HEK293 (cell line): ENCODE results near the gene OR52R1.

Experiments
- CTCF ChIA-PET: fragments of 350-600 bp; formaldehyde crosslinking; extraction: SDS; loops from one replicate; lab custom pipeline; 2021; ENCODE audit warnings: antibody characterized with exemption; lab: Yijun Ruan, JAX
- POLR2A ChIA-PET: fragments of 300-600 bp; formaldehyde crosslinking; extraction: SDS; loops from one replicate; lab custom pipeline; 2020; ENCODE audit warnings: antibody characterized with exemption, inconsistent platforms; lab: Yijun Ruan, JAX
- H3K27ac ChIP-seq: fragments of 200-500 bp; sonication (Bioruptor generic); 2 replicates; pipeline ENCODE4 v1.5.1; 2014; ENCODE audit warnings: low read depth, low read length, control low read depth, inconsistent platforms; ENCODE audit errors: extremely low read depth
- H3K36me3 ChIP-seq, 2 experiments: fragments of 200-500 bp in 1 of 2; sonication (Bioruptor generic) in 1 of 2; 1 replicate in 1 of 2; 2 replicates in 1 of 2; pipeline ENCODE4 v1.5.1; 2014 to 2017; ENCODE audit warnings: inconsistent platforms in 2 of 2, low read length in 2 of 2; ENCODE audit not compliant: control insufficient read depth in 2 of 2, insufficient read depth in 1 of 2
- H3K4me1 ChIP-seq: fragments of 200-500 bp; sonication (Bioruptor generic); 2 replicates; pipeline ENCODE4 v1.5.1; 2014; ENCODE audit warnings: mild to moderate bottlenecking, low read length, inconsistent platforms; ENCODE audit not compliant: control insufficient read depth, insufficient read depth
- H3K4me3 ChIP-seq: 2 replicates; pipeline ENCODE4 v1.5.1; 2011; ENCODE audit warnings: low read depth, mild to moderate bottlenecking, control low read depth, low read length, moderate library complexity
- H3K9me3 ChIP-seq: fragments of 200-500 bp; sonication (Bioruptor generic); 2 replicates; pipeline ENCODE4 v1.5.1; 2014; ENCODE audit warnings: low read depth, low read length, inconsistent platforms; ENCODE audit not compliant: control insufficient read depth, insufficient read depth
- EGR2 ChIP-seq: fragments of 450-650 bp; formaldehyde crosslinking; IDR thresholded peaks from 2 replicates; pipeline ENCODE4 v1.5.1; 2016; ENCODE audit warnings: low read depth, missing biosample characterization, missing genetic modification characterization
- SP2 ChIP-seq: fragments of 450-650 bp; formaldehyde crosslinking; IDR thresholded peaks from 2 replicates; pipeline ENCODE4 v1.5.1; 2016; ENCODE audit warnings: missing biosample characterization, missing genetic modification characterization
- TCF7L2 ChIP-seq: IDR thresholded peaks from 2 replicates; pipeline ENCODE4 v1.6.1; 2011; ENCODE audit warnings: low read depth, mild to moderate bottlenecking, inconsistent platforms, low read length, moderate library complexity, borderline replicate concordance
- ZBTB26 ChIP-seq: fragments of 450-650 bp; formaldehyde crosslinking; optimal IDR thresholded peaks from 2 replicates; pipeline ENCODE3; 2016; ENCODE audit warnings: missing biosample characterization, mild to moderate bottlenecking, missing genetic modification characterization
- ZEB2 ChIP-seq: fragments of 450-650 bp; formaldehyde crosslinking; IDR thresholded peaks from 2 replicates; pipeline ENCODE4 v1.5.1; 2016; ENCODE audit warnings: missing biosample characterization, missing genetic modification characterization
- ZFHX2 ChIP-seq: fragments of 450-650 bp; formaldehyde crosslinking; conservative IDR thresholded peaks from 2 replicates; pipeline ENCODE4 v1.5.1; 2016; ENCODE audit warnings: missing biosample characterization, missing genetic modification characterization
- ZNF23 ChIP-seq: fragments of 450-650 bp; formaldehyde crosslinking; IDR thresholded peaks from 2 replicates; pipeline ENCODE4 v1.5.1; 2016; ENCODE audit warnings: missing biosample characterization, missing genetic modification characterization, borderline replicate concordance
- ZNF24 ChIP-seq: fragments of 450-650 bp; formaldehyde crosslinking; IDR thresholded peaks from 2 replicates; pipeline ENCODE4 v1.5.1; 2016; ENCODE audit warnings: missing biosample characterization, missing genetic modification characterization
- ZNF266 ChIP-seq: fragments of 450-650 bp; formaldehyde crosslinking; IDR thresholded peaks from 2 replicates; pipeline ENCODE4 v1.5.1; 2016; ENCODE audit warnings: missing biosample characterization, missing genetic modification characterization, low read depth
- ZNF324 ChIP-seq: fragments of 450-650 bp; formaldehyde crosslinking; IDR thresholded peaks from 2 replicates; pipeline ENCODE4 v1.5.1; 2016; ENCODE audit warnings: missing biosample characterization, missing genetic modification characterization
- ZNF335 ChIP-seq: fragments of 450-650 bp; formaldehyde crosslinking; conservative IDR thresholded peaks from 2 replicates; pipeline ENCODE4 v1.5.1; 2016; ENCODE audit warnings: missing biosample characterization, missing genetic modification characterization
- ZNF362 ChIP-seq: fragments of 450-650 bp; formaldehyde crosslinking; IDR thresholded peaks from 2 replicates; pipeline ENCODE4 v1.5.1; 2016; ENCODE audit warnings: missing biosample characterization, missing genetic modification characterization
- ZNF48 ChIP-seq: fragments of 450-650 bp; formaldehyde crosslinking; IDR thresholded peaks from 2 replicates; pipeline ENCODE4 v1.5.1; 2016; ENCODE audit warnings: missing biosample characterization, missing genetic modification characterization
- ZNF560 ChIP-seq: fragments of 450-650 bp; formaldehyde crosslinking; IDR thresholded peaks from 2 replicates; pipeline ENCODE4 v1.5.1; 2017; ENCODE audit warnings: missing biosample characterization, missing genetic modification characterization, borderline replicate concordance
- ZNF629 ChIP-seq: fragments of 450-650 bp; formaldehyde crosslinking; IDR thresholded peaks from 2 replicates; pipeline ENCODE4 v1.5.1; 2017; ENCODE audit warnings: missing biosample characterization, missing genetic modification characterization
- ZNF692 ChIP-seq: fragments of 450-650 bp; formaldehyde crosslinking; IDR thresholded peaks from 2 replicates; pipeline ENCODE4 v1.5.1; 2016; ENCODE audit warnings: missing biosample characterization, missing genetic modification characterization
- ZNF791 ChIP-seq: fragments of 450-650 bp; formaldehyde crosslinking; IDR thresholded peaks from 2 replicates; pipeline ENCODE4 v1.5.1; 2016; ENCODE audit warnings: missing biosample characterization, missing genetic modification characterization
- TF ChIP-seq, protein P1 (sequence below): IDR thresholded peaks from 2 replicates; pipeline ENCODE4 v1.6.1; 2011; ENCODE audit warnings: mild to moderate bottlenecking, low read depth, low read length, borderline replicate concordance
- TF ChIP-seq, protein P2 (sequence below): fragments of 450-650 bp; formaldehyde crosslinking; IDR thresholded peaks from 2 replicates; pipeline ENCODE4 v1.5.1; 2016; ENCODE audit warnings: missing biosample characterization, missing genetic modification characterization, borderline replicate concordance

Gene OR52R1

GRCh38 chr11:4825132-4825531, 21.0 kb upstream of the OR52R1 start:
- ChIA-PET POLR2A (no interaction called here), CTCF (interaction anchor here (0.6 to 2.9 kb wide), 5 partner anchors 127 to 638 kb away, joined by 3 to 22 read pairs (median 4); partner anchors contain the start of genes OR51D1 and OR51E2)
- Histone ChIP-seq H3K9me3 (no peaks in the 10 kb centered on the region), H3K4me1 (no peaks in the 10 kb centered on the region), H3K4me3 (no peak overlapping the region), H3K36me3 (no peaks in the 10 kb centered on the region), H3K27ac (no peak overlapping the region)
- no peak for TF ChIP-seq ZBTB26
- no peak for TF ChIP-seq TCF7L2
- no peak for TF ChIP-seq ZNF791 (tag by site-specific recombination)
- no peak for TF ChIP-seq ZNF629 (tag by site-specific recombination)
- TF ChIP-seq ZNF324 (tag by site-specific recombination): no peak
- TF ChIP-seq ZEB2 (tag by site-specific recombination): no peak
- no peak for TF ChIP-seq EGR2 (tag by site-specific recombination)
- no peak for TF ChIP-seq ZNF560
- TF ChIP-seq, protein P1, sequence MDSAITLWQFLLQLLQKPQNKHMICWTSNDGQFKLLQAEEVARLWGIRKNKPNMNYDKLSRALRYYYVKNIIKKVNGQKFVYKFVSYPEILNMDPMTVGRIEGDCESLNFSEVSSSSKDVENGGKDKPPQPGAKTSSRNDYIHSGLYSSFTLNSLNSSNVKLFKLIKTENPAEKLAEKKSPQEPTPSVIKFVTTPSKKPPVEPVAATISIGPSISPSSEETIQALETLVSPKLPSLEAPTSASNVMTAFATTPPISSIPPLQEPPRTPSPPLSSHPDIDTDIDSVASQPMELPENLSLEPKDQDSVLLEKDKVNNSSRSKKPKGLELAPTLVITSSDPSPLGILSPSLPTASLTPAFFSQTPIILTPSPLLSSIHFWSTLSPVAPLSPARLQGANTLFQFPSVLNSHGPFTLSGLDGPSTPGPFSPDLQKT: no peak
- no peak for TF ChIP-seq ZNF24 (tag by site-specific recombination)
- TF ChIP-seq ZNF23 (tag by site-specific recombination): no peak
- no peak for TF ChIP-seq ZFHX2 (tag by site-specific recombination)
- TF ChIP-seq, protein P2, sequence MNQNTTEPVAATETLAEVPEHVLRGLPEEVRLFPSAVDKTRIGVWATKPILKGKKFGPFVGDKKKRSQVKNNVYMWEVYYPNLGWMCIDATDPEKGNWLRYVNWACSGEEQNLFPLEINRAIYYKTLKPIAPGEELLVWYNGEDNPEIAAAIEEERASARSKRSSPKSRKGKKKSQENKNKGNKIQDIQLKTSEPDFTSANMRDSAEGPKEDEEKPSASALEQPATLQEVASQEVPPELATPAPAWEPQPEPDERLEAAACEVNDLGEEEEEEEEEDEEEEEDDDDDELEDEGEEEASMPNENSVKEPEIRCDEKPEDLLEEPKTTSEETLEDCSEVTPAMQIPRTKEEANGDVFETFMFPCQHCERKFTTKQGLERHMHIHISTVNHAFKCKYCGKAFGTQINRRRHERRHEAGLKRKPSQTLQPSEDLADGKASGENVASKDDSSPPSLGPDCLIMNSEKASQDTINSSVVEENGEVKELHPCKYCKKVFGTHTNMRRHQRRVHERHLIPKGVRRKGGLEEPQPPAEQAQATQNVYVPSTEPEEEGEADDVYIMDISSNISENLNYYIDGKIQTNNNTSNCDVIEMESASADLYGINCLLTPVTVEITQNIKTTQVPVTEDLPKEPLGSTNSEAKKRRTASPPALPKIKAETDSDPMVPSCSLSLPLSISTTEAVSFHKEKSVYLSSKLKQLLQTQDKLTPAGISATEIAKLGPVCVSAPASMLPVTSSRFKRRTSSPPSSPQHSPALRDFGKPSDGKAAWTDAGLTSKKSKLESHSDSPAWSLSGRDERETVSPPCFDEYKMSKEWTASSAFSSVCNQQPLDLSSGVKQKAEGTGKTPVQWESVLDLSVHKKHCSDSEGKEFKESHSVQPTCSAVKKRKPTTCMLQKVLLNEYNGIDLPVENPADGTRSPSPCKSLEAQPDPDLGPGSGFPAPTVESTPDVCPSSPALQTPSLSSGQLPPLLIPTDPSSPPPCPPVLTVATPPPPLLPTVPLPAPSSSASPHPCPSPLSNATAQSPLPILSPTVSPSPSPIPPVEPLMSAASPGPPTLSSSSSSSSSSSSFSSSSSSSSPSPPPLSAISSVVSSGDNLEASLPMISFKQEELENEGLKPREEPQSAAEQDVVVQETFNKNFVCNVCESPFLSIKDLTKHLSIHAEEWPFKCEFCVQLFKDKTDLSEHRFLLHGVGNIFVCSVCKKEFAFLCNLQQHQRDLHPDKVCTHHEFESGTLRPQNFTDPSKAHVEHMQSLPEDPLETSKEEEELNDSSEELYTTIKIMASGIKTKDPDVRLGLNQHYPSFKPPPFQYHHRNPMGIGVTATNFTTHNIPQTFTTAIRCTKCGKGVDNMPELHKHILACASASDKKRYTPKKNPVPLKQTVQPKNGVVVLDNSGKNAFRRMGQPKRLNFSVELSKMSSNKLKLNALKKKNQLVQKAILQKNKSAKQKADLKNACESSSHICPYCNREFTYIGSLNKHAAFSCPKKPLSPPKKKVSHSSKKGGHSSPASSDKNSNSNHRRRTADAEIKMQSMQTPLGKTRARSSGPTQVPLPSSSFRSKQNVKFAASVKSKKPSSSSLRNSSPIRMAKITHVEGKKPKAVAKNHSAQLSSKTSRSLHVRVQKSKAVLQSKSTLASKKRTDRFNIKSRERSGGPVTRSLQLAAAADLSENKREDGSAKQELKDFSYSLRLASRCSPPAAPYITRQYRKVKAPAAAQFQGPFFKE (tag by site-specific recombination): no peak
- no peak for TF ChIP-seq ZNF48 (tag by site-specific recombination)
- no peak for TF ChIP-seq ZNF362 (tag by site-specific recombination)
- TF ChIP-seq ZNF335 (tag by site-specific recombination): no peak
- no peak for TF ChIP-seq ZNF266 (tag by site-specific recombination)
- no peak for TF ChIP-seq ZNF692 (tag by site-specific recombination)
- no peak for TF ChIP-seq SP2 (tag by site-specific recombination)
